ENCODE results near the gene SEZ6L2.

SEZ6L2 gene

DNA sequence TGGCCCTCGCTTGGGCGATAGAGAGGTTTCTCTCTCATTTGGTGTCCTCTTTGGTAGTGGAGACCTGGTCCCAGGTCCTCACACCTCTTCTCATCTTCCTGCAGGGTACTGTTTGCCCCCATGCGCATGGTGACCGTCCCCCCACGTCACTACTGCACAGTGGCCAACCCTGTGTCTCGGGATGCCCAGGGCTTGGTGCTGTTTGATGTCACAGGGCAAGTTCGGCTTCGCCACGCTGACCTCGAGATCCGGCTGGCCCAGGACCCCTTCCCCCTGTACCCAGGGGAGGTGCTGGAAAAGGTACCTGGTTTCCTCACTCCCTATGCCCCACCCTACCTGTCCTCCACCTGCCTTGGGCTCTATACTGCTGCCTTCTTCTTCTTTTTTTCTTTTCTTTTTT is 68.6 kb downstream of the SEZ6L2 start:
- no peak for DNase-seq (ENCODE audit: low read depth in 4 of 4, low spot score in 1 of 4)

GRCh38 chr16:29826342-29826695 is 73.0 kb downstream of the SEZ6L2 start:
- no peak for DNase-seq (ENCODE audit: low read depth in 4 of 4, low spot score in 1 of 4)

- DNase-seq (ENCODE audit: low read depth in 4 of 4, low spot score in 1 of 4): no peak
Observed at GRCh38 chr16:29825145-29826044, 74.0 kb downstream of the SEZ6L2 start.

- DNase-seq (ENCODE audit: low read depth in 4 of 4, low spot score in 1 of 4): no peak
Observed at GRCh38 chr16:29824589-29825144, 74.7 kb downstream of the SEZ6L2 start.

- DNase-seq (ENCODE audit: low read depth in 4 of 4, low spot score in 1 of 4): no peak
Observed at GRCh38 chr16:29821643-29822115, 77.7 kb downstream of the SEZ6L2 start.
